ENCODE results near the gene CPO.

The CPO gene, protein sequence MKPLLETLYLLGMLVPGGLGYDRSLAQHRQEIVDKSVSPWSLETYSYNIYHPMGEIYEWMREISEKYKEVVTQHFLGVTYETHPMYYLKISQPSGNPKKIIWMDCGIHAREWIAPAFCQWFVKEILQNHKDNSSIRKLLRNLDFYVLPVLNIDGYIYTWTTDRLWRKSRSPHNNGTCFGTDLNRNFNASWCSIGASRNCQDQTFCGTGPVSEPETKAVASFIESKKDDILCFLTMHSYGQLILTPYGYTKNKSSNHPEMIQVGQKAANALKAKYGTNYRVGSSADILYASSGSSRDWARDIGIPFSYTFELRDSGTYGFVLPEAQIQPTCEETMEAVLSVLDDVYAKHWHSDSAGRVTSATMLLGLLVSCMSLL
- 0 to 0.39 (median 0.10) reads per million in 9 experiments for total RNA-seq

DNA sequence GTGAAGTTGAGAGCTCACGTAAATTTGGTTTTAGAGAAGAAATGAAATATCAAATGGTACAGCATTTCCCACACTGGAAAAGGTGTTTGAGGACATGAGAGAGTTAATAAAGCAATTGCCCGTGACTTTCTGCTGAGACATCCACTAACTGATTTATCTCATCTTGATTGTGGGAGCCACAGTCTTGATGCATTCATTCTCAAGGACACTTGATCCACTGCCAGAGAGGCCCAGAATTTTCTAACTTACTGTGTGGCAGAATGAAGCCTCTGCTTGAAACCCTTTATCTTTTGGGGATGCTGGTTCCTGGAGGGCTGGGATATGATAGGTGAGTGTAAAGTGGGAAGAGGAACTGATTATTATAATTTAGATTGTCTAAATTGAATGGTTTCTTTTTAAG is at the start of gene CPO:
TSS of gene CPO (plus strand) at position 179 of the 400 bp plus-strand sequence. CDS start at position 261, 82 bp downstream.
- no peak within 1 kb of the TSS for H3K4me3 Mint-ChIP-seq

DNA sequence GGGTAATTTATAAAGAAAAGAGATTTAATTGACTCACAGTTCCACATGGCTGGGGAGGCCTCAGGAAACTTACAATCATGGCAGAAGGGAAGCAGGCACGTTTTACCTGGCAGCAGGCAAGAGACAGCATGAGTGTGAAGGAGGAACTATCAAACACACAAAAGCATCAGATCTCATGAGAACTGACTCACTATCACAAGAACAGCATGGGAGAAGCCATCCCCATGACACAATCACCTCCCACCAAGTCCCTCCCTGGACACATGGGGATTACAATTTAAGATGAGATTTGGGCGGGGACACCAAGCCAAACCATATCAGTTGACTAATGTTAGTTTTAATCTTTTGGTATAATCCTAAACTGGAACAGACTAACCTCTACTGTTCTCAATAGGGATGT is 49.1 kb upstream of the CPO start:
- no peaks in the 10 kb centered on the region for H3K9me3 Mint-ChIP-seq
- H3K27ac Mint-ChIP-seq = no peak overlapping the region
- no peak overlapping the region for H3K4me3 Mint-ChIP-seq
- DNase-seq = no peak
- no peaks in the 10 kb centered on the region for H3K27me3 Mint-ChIP-seq
- no peaks in the 10 kb centered on the region for H3K36me3 Mint-ChIP-seq (ENCODE audit: insufficient read depth)
- H3K4me1 Mint-ChIP-seq (ENCODE audit: low read depth in 2 of 2) = no peaks in the 10 kb centered on the region
- no peak for ATAC-seq (replicated peaks)

More for the DNA sequence above, at the start of gene CPO:
- H3K27me3 Mint-ChIP-seq = peaks cover 0 to 16% of the 10 kb centered on the region in 2 donors
- no peak for ATAC-seq (replicated peaks)
- peaks cover 5 to 7% of the 10 kb centered on the region in 2 donors for H3K9me3 Mint-ChIP-seq
- no peaks in the 10 kb centered on the region for H3K4me1 Mint-ChIP-seq (ENCODE audit: low read depth in 2 of 2)
- H3K27ac Mint-ChIP-seq = no peak within 1 kb of the TSS
- no peak for DNase-seq
- H3K36me3 Mint-ChIP-seq (ENCODE audit: insufficient read depth) = no peaks in the 10 kb centered on the region

DNA sequence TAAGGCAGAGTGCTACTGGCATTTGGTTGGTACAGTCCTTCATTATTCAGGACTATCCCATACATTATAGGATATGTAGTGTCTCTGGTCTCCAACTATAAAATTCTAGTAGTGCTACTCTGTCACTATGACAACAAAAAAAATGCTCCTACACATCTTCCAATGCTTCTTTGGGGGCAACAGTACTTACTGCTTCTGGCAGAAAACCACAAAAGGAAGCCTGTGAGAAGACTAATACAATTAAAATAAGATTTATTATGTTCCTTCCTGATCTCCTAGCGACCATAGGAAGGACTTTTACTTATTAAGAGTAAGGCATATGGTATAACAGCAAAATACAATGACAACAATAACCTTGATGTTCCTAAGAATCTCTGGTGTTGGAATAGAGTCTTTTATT is 48.4 kb upstream of the CPO start:
- Mint-ChIP-seq H3K4me3 (no peak overlapping the region), H3K36me3 (ENCODE audit: insufficient read depth) (no peaks in the 10 kb centered on the region), H3K27ac (no peak overlapping the region), H3K9me3 (no peaks in the 10 kb centered on the region), H3K4me1 (ENCODE audit: low read depth in 2 of 2) (no peaks in the 10 kb centered on the region), H3K27me3 (no peaks in the 10 kb centered on the region)
- DNase-seq (no peak), ATAC-seq (replicated peaks) (no peak)

DNA sequence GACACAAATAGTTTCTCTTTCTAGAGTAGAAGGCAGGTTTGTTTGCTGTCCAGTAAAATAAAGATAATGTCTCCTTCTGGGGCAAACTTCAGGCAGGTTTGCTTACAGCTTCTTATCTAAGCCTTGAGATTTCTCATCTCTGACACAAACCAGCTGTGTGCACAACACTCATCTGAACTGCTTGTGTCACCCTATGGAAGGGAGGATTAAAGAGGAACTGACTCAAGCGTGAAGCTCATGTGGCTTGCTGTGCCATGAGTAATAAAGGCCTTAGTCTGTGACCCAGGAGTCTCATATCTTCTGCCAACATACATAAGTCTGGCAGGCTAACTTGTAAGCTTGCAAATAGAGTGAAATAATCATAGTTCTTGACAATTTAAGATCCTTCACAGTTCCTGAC is 24.2 kb upstream of the CPO start:
- ATAC-seq (replicated peaks) (no peak), DNase-seq (no peak)

DNA sequence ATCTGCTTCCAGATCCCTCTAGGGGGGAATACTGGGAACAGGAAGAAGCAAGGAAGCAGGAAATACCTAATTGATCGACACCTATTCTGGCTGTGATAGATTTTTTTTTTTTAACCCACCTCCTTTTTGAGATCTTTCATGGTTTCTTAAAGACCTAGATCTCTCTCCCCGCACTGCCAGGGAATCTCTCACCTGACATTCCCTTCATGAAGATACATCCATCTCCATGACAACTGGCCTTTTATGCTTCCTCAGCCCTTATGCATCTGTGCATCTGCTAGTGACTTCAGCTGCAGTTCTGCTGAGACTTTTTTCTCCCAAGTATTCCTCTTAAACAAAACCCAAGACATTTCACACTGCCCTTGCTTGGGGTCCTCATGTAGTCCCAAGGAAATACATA is 21.1 kb upstream of the CPO start:
- H3K27ac Mint-ChIP-seq = no peak overlapping the region
- peaks cover 0 to 9% of the 10 kb centered on the region in 2 donors for H3K9me3 Mint-ChIP-seq
- H3K27me3 Mint-ChIP-seq = peaks cover 9 to 11% of the 10 kb centered on the region in 2 donors
- no peak overlapping the region for H3K4me3 Mint-ChIP-seq
- DNase-seq (no peak), ATAC-seq (replicated peaks) (no peak)
- no peaks in the 10 kb centered on the region for H3K36me3 Mint-ChIP-seq (ENCODE audit: insufficient read depth)
- H3K4me1 Mint-ChIP-seq (ENCODE audit: low read depth in 2 of 2) = no peaks in the 10 kb centered on the region

More for the DNA sequence above, 24.2 kb upstream of the CPO start:
- H3K9me3 Mint-ChIP-seq = peaks cover 0 to 9% of the 10 kb centered on the region in 2 donors
- H3K27me3 Mint-ChIP-seq = peaks cover 9 to 11% of the 10 kb centered on the region in 2 donors
- no peaks in the 10 kb centered on the region for H3K4me1 Mint-ChIP-seq (ENCODE audit: low read depth in 2 of 2)
- H3K27ac Mint-ChIP-seq = no peak overlapping the region
- no peaks in the 10 kb centered on the region for H3K36me3 Mint-ChIP-seq (ENCODE audit: insufficient read depth)
- no peak overlapping the region for H3K4me3 Mint-ChIP-seq

DNA sequence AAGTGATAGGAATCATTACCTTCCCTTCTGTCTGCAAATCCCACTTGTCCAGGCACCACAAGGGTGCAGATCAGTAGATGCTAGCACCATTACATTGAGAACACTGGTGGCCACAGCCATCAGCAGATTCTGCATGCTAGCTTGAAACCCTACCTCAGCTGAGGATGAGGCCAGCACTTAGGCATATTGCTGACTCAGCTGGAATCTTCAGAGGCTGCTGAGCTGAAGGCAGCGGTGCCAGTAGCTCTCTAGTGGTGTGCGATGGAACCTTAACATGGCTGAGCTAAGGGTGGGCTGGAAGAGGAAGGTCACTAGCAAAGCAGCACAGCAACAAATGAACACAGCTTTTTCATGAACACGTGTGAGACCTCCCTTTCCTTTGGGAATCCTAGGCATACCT is 19.0 kb upstream of the CPO start:
- ATAC-seq (replicated peaks) (no peak), DNase-seq (no peak)
- no peaks in the 10 kb centered on the region for H3K36me3 Mint-ChIP-seq (ENCODE audit: insufficient read depth)
- no peaks in the 10 kb centered on the region for H3K4me1 Mint-ChIP-seq (ENCODE audit: low read depth in 2 of 2)
- peaks cover 9 to 11% of the 10 kb centered on the region in 2 donors for H3K27me3 Mint-ChIP-seq
- no peak overlapping the region for H3K27ac Mint-ChIP-seq
- peaks cover 0 to 8% of the 10 kb centered on the region in 2 donors for H3K9me3 Mint-ChIP-seq
- H3K4me3 Mint-ChIP-seq = no peak overlapping the region

DNA sequence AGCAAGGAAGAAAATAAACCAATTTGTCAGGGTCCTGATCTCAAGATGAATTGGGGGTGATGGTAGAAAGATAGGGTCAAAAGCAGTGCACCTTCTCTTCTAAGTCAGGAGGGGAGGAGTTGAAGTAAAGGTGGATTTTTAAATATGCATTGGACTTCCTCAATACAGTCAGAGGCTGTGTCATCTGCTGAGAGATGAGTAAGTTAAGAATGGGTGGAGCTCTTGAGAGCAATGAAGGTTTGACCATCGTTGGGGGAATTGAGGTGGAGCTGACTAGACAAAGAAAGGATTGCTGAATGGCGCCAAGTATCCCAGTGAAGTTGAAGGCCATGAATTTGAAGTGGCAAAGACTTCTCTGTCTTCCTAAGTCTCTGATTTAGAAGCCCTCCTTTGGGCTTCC is 18.4 kb upstream of the CPO start:
- H3K27me3 Mint-ChIP-seq = peaks cover 9 to 11% of the 10 kb centered on the region in 2 donors
- no peaks in the 10 kb centered on the region for H3K36me3 Mint-ChIP-seq (ENCODE audit: insufficient read depth)
- H3K4me1 Mint-ChIP-seq (ENCODE audit: low read depth in 2 of 2) = no peaks in the 10 kb centered on the region
- no peak overlapping the region for H3K4me3 Mint-ChIP-seq
- ATAC-seq (replicated peaks) = no peak
- peaks cover 0 to 8% of the 10 kb centered on the region in 2 donors for H3K9me3 Mint-ChIP-seq
- DNase-seq = no peak
- H3K27ac Mint-ChIP-seq = no peak overlapping the region

DNA sequence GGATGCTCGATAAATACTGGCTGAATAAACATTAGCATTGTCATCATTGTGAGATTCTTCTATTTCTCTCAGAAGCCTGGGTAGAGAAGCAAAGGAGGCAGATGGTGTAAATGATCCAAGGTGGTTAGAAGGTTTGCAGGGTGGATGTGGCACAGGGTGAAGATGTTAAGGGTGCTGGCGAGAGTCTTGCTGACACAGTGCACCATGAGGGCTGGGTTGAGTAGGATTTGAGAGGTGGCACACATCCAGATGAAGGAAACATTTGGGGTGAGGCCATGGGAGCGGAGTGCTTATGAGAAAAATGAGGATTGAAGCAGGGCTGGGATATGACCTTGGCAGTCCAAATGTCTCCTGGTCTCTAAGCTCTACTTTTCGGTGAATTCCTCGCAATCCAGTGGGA is 17.8 kb upstream of the CPO start:
- ATAC-seq (replicated peaks) = no peak

DNA sequence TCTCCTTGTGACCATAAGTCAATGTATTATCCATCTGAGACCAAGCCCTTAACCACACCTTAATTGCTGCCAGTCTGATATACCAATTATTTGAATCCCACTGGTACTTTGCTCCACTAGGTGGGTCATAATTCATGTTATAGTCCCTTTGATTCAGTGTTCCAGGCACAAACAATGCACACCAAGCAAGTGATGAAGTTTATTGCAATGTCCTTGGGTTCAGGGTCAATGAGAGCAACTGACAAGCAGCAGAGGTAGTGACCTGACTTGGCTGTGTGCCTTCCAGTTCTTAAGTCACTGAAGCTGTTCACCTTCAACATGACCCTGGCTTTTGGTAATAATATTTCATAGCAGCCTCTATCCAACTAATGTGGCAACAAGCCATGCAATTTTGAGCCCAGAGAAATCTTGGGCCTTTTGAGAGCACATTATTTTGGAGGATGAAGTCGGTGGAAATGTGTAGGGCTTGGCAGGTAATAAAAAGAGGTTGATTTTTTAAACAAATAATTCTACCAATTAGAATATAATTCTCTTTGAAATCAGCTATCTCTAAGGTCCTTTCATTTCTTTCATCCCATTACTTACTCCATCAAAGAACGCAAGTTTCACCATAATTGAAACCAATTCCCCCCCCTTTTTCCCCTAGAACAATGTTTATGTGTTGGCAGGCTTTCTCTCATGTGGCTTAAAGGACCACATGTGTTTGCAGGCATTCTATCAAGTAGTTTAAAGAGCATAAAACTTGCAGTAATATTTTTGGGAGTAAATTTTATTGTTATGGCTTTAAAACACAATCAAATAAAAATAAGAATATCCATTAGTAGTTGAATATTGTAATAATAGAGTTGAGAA is 3.1 kb upstream of the CPO start:
- Mint-ChIP-seq H3K27ac (no peak overlapping the region), H3K27me3 (peaks cover 0 to 16% of the 10 kb centered on the region in 2 donors), H3K4me1 (ENCODE audit: low read depth in 2 of 2) (no peaks in the 10 kb centered on the region), H3K36me3 (ENCODE audit: insufficient read depth) (no peaks in the 10 kb centered on the region), H3K9me3 (peaks cover 6 to 7% of the 10 kb centered on the region in 2 donors), H3K4me3 (no peak overlapping the region)
- ATAC-seq (replicated peaks) (no peak), DNase-seq (no peak)

More for the DNA sequence above, 17.8 kb upstream of the CPO start:
- H3K9me3 Mint-ChIP-seq = peaks cover 0 to 8% of the 10 kb centered on the region in 2 donors
- peaks cover 9 to 11% of the 10 kb centered on the region in 2 donors for H3K27me3 Mint-ChIP-seq
- no peak overlapping the region for H3K4me3 Mint-ChIP-seq
- no peak for DNase-seq
- no peak overlapping the region for H3K27ac Mint-ChIP-seq
- H3K36me3 Mint-ChIP-seq (ENCODE audit: insufficient read depth) = no peaks in the 10 kb centered on the region
- no peaks in the 10 kb centered on the region for H3K4me1 Mint-ChIP-seq (ENCODE audit: low read depth in 2 of 2)

DNA sequence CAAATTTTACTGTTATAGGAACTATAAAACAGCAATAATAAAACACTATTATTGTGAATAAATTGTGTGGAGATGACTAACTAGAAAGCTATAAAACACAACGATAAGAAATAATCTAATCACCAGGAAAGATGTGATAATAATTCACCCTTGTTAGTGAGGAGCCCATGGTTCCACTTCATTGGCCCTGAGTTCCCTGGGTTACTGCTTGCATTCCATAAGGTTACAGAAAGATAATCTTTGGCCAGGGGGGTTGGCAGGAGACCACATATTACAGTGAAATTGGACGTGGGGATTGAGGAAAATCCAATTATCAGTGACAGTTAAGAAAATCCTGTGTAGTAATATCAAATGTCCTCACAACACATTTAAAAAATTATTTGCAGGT is 2.5 kb upstream of the CPO start:
- Mint-ChIP-seq H3K27me3 (peaks cover 0 to 16% of the 10 kb centered on the region in 2 donors), H3K36me3 (ENCODE audit: insufficient read depth) (no peaks in the 10 kb centered on the region), H3K9me3 (peaks cover 6 to 7% of the 10 kb centered on the region in 2 donors), H3K4me1 (ENCODE audit: low read depth in 2 of 2) (no peaks in the 10 kb centered on the region), H3K27ac (no peak overlapping the region), H3K4me3 (no peak overlapping the region)
- DNase-seq = no peak
- ATAC-seq (replicated peaks) = no peak

DNA sequence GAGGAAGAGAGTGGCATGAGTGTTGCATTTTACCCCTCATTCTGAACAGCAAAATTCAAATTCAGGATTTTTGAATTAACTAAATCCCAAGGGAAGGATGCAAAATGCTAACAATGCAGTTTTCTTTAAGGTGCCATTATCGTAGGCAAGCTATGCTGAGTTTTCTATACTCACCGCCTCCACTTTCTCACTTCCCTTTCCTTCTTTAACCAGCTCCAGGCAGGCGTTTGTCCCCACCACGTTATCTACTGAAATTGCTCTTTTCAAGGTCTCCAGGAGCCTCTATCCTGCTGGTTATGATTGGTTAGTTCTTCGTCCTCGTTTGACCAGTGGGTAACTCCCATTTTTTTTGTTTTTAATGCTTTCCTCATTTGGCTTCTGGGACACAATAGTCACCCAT is 1.8 kb upstream of the CPO start:
- ATAC-seq (replicated peaks) (no peak), DNase-seq (no peak)
- peaks cover 5 to 7% of the 10 kb centered on the region in 2 donors for H3K9me3 Mint-ChIP-seq
- no peak overlapping the region for H3K4me3 Mint-ChIP-seq
- H3K4me1 Mint-ChIP-seq (ENCODE audit: low read depth in 2 of 2) = no peaks in the 10 kb centered on the region
- no peak overlapping the region for H3K27ac Mint-ChIP-seq
- peaks cover 0 to 16% of the 10 kb centered on the region in 2 donors for H3K27me3 Mint-ChIP-seq
- H3K36me3 Mint-ChIP-seq (ENCODE audit: insufficient read depth) = no peaks in the 10 kb centered on the region

DNA sequence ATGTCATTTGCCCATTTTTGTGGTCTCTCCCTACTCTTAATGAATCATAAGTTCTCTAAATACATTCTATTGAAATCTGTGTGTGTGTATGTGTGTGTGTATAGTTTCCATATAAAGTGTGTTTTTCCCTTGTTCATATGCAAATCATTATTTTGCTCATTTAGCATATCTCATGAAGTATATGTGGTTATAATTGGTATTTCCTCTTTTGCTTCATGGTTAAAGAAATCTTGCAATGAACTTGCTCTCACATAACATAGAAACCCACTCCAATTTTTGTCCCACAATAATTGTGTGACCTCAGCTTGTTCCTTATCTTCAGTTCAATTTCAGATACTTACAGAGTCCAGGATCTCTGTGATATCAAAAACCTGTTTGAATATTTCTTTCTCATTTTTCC is 1.2 kb downstream of the CPO start:
- Mint-ChIP-seq H3K9me3 (peaks cover 3 to 7% of the 10 kb centered on the region in 2 donors), H3K4me1 (ENCODE audit: low read depth in 2 of 2) (no peaks in the 10 kb centered on the region), H3K27me3 (peaks cover 0 to 16% of the 10 kb centered on the region in 2 donors), H3K36me3 (ENCODE audit: insufficient read depth) (no peaks in the 10 kb centered on the region), H3K4me3 (no peak overlapping the region), H3K27ac (no peak overlapping the region)
- DNase-seq = no peak
- no peak for ATAC-seq (replicated peaks)

DNA sequence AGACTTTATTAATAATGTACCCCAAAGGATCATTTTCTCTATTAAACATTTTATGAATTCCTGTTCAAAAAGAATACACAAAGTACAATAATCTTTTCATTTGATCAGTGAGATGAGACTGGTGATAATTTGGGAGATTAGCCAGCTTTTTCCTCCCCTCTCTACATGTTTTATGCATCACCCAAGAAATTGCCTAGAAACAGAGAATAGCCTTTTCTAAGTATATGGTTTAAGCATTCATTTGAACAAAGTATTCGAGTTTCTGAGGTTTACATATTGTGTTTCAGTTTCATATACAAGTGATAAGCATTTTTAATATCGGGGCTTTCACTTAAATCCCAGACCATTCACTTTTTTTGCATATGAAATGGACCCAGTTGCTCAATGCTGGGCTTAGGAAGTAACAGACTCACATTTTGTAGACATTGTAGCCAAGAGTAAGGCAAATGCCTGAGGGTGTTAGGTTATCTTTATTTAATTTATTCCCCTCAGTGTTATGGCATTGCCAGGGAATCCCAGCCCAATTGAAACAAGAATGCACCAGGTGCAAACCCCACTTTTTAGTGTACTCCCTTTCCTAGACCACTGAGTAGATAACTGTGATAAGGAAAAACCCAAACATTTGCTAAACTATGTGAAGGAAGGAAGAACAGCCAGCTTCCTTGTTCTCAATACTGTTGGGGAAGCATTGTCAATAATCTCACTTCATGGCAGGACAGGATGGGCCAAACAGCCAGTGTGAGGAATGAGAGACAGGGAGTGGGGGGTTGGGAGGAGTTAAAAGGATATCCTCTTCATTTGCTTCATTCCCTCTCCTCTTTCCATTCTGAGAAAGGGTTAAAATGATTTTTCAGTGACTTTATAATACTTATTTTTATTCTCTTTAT is 3.5 kb downstream of the CPO start:
- H3K9me3 Mint-ChIP-seq = peaks cover 0 to 7% of the 10 kb centered on the region in 2 donors
- peaks cover 0 to 11% of the 10 kb centered on the region in 2 donors for H3K27me3 Mint-ChIP-seq
- H3K27ac Mint-ChIP-seq = no peak overlapping the region
- DNase-seq (no peak), ATAC-seq (replicated peaks) (no peak)
- H3K36me3 Mint-ChIP-seq (ENCODE audit: insufficient read depth) = no peaks in the 10 kb centered on the region
- H3K4me3 Mint-ChIP-seq = no peak overlapping the region
- no peaks in the 10 kb centered on the region for H3K4me1 Mint-ChIP-seq (ENCODE audit: low read depth in 2 of 2)

Data from effector memory CD8-positive, alpha-beta T cell (primary cell).